ENCODE results near the gene INPP5A.

INPP5A gene

GRCh38 chr10:132515811-132516726 is 21.5 kb upstream of the INPP5A start:
- no peak for DNase-seq
- in situ Hi-C loops (cut with MboI; ENCODE audit: low pct_unique_long_range_greater_than_20kb, low sequenced_read_pairs), result no loop called here

- DNase-seq, result no peak
Observed at GRCh38 chr10:132516771-132517725, 20.5 kb upstream of the INPP5A start.

DNA sequence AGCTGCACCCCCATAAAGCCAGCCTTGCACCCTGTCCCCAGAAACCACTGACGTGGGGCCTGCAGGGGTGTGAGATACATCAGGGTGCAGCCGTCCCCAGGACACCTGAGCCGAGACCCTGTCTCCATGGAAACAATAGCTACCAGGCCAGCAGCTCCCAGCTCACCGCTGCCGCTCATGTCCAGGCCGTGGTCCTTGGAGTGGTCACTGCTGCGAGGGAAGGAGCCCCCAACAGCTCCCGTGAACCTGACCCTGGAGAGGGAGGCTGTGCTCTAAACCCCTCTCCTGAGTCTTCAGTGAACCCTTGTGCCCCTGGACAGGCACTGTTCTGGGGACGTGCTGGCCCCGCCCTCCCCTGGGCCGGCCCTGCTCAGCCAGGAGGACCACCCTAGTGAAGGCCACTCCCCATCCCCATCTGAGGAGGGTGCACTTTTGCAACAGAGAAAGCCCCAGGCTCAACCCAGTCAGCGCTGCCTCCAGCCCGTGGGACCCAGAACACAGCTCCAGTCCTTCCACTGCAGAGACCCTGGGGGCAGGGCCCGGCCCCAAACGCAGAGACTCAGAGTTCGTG is 19.6 kb upstream of the INPP5A start:
- DNase-seq, result no peak
- in situ Hi-C loops (cut with MboI; ENCODE audit: low pct_unique_long_range_greater_than_20kb, low sequenced_read_pairs), result no loop called here

More at GRCh38 chr10:132516771-132517725, 20.5 kb upstream of the INPP5A start:
- in situ Hi-C loops (cut with MboI; ENCODE audit: low pct_unique_long_range_greater_than_20kb, low sequenced_read_pairs), result no loop called here

DNA sequence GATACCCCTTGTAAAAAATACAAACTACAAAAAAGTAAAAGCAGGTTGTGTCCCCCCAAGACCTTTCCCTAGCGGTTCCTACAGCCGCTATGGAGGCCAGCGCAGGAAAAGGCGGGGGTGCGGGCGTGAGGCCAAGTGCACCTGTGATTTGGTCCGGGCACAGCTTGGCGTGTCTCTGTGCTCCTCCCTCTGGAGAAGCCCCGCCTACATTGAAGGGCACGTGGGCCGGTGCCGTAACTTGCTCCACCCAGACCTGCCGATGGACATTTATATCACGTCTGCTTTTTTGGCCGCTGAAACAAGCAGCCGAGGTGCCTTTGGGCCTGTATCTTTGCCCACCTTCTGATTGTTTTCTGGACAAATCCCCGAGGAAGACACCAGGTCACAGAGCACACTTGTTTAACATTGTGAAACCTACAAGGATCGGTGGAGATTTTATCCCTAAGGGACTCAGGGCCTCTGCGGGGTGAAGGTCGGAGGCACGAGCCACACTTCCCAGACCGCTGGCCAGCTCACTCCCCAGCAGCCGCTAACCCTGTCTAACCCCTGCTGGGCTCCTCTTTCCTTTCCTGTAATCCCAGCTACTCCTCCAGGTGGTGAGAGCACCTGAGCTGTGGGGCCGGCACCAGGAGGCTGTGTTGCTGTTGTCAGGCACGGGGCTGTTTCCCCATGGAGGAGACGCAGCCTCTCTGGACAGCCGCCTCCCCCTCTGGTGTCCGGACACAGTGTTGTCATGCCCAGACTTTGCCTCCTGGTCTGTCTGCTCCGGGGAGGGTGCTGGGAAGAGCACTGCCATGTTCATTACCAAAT is 18.8 kb upstream of the INPP5A start:
- in situ Hi-C loops (cut with MboI; ENCODE audit: low pct_unique_long_range_greater_than_20kb, low sequenced_read_pairs), result no loop called here
- DNase-seq, result no peak

DNA sequence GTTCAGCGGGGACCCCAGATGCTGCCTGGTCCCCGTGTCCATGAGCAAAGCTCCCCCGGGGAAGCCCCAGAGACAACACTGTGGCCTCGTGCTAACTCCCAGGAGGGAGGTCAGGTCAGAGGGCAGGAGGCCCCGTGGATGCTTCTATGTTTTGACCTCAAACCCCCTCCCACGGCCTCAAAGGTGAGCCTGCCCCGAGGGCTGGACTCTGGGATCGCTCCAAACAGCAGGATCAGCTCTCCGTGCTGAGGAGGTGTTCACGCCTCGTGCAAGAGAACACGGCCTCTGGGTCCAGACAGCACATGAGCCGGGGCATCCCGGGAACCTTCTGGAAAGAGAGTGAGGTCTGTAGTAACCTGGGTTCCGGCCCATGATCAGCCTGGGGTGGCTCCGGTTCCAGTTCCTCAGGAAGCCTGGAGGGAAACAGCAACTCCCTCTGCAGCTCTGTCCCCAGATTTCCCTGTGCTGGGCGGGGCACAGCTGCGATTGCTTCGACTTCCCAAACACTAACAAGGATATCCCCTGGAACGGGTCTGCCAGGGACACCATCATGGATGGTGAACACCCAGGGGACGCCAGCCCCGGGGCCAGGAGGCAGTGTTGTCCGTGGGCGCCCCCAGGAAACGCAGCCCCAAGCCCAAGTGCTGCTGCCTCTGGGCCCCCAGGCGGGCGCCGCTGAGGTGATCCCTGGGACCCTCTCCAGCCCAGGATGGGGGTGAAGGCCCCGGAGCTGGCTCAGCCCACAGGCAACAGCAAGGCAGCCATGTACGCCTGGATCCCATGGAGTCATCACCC is 18.0 kb upstream of the INPP5A start:
- no peak for DNase-seq
- in situ Hi-C loops (cut with MboI; ENCODE audit: low pct_unique_long_range_greater_than_20kb, low sequenced_read_pairs), result no loop called here

DNA sequence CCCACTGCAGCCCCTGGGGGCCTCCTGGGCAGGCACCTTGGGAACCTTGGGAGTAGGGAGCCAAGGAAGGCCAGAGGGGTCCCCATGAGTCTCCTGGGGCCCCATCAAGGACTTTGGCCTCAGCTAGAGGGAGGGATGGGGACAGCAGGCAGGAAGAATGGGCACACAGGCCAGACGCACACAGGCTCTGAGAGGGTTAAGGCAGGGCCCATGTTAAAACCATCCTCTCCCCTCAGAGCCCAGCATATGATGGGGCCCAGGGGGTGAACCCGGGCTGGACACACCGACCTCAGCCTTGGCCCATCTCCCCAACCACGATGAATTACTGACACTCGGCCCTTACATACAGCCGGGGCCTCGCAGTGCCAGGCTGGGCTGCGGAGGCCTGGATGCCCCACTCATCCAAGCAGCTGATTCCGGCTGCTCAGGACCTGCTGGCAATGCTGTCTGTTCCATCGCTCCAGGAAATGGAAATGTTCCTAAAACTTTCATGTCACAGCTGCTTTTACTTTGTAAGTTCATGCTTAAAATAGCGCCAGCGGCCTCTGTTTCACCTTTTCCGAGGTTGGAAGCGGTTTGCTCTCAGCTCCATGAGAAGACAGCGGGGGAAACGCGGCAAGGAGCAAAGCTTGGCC is 17.3 kb upstream of the INPP5A start:
- DNase-seq, result no peak
- in situ Hi-C loops (cut with MboI; ENCODE audit: low pct_unique_long_range_greater_than_20kb, low sequenced_read_pairs), result no loop called here

- in situ Hi-C loops (cut with MboI; ENCODE audit: low pct_unique_long_range_greater_than_20kb, low sequenced_read_pairs), result no loop called here
- DNase-seq, result no peak
Observed at GRCh38 chr10:132521041-132521465, 16.5 kb upstream of the INPP5A start.

DNA sequence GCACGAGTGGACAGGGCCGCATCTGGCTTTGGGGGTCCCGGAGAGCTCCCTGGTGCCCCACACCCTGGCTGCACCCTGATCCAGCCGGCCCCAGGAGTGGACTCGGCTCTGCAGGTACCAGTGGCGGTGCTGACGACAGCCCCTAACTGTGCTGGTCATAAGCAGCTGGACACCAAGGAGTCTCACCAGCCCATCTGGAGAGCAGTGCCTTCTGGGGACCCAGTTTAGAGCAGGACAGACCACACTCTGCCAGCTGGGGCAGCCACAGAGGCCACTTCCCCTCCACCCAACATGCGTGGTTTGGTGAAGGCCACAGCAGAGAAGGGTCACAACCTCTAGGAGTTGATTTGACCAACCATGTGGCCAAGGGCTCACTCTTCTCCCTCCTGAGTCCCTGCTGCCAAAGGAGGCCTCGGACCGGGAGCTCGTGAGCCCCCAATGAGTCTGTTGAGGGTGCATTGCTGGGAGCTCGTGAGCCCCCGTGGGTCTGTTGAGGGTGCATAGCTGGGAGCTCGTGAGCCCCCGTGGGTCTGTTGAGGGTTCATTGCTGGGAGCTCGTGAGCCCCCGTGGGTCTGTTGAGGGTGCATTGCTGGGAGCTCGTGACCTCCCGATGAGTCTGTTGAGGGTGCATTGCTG is 16.0 kb upstream of the INPP5A start:
- in situ Hi-C loops (cut with MboI; ENCODE audit: low pct_unique_long_range_greater_than_20kb, low sequenced_read_pairs), result no loop called here
- no peak for DNase-seq

DNA sequence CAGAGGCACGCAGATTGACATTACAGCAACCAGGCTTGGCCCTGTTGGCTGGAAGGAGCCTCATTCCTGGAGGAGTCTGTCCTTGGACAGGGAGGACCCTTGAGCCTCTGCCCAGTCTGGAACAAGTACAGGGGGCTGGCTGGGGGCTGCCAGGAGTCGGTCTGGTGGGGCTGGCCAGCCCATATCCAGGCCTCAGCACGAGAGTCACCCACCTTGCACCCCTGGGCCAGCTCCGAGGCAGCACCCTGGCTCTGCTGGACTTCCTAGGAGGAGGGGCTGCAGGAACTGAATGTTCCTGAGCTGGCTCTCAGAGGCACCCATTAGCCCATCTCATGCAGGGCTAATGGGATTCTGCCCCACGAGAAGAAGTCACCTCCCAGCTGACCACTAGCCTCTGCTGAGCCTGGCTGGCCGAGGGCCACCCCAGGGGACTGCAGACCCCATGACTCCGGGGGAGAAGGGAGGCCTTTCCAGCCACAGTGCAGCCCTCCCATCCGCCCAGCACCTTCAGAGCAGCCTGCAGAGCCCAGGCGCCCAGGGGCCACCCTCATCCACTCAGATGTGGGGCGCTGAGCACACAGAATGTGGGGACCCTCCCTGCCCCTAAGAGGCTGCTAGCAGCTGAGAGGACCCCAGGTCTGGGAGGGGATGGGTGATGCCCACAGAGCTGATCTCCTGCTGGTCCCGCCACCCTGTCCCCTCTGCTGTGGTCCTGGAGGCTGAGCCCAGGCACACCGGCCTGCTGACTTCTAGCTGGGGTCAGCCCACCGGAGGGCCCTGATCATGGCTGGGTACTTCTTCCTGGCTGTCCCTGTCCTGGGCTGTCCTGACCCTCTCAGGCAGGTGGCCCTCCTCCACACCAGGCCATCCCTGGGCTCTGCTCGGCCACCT is 14.8 kb upstream of the INPP5A start:
- DNase-seq, result no peak
- in situ Hi-C loops (cut with MboI; ENCODE audit: low pct_unique_long_range_greater_than_20kb, low sequenced_read_pairs), result no loop called here

DNA sequence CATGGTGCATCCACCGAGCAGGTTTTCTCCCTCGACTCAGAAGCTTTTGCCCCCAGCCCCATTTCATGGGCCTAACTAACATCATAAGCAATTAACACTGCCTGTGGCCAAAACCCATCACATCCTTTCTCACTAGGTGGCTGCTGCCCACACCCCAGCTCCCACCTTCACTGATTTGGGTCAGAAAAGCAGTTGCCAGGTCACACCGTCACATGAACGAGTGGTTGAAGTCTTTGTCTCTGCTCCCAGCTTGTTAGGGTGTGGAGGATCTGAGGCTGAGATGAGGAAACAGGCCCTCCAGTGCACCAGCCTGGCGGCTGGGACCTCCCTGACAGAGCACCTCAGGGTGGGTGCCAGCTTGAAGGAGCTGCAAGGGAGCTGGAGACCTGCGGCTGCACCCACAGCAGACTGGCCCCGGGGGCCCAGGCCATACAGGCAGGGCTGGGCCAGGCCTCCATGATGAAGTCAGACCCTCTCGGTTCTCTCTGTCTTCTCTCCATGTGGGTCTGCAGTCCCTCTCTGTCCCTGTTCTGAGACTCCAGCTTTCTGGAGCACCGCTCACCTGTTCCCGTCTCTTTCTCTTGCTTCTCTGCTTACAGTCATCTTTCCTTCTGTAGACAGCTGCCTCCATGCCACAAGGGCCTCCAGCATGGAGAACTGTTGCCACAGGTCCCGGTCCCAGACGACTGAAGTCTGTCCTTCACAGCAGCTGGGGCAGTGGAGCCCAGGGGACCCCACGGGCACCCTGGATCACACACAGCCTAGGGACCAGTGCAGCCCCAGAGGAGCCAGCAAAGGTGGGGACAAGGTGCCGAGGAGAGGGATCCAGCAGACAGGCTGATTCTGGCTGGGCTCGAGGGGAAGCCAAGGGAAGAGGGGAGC is 13.8 kb upstream of the INPP5A start:
- in situ Hi-C loops (cut with MboI; ENCODE audit: low pct_unique_long_range_greater_than_20kb, low sequenced_read_pairs), result no loop called here
- DNase-seq, result no peak

- in situ Hi-C loops (cut with MboI; ENCODE audit: low pct_unique_long_range_greater_than_20kb, low sequenced_read_pairs), result no loop called here
Observed at GRCh38 chr10:132524443-132525285, 12.9 kb upstream of the INPP5A start.

GRCh38 chr10:132526676-132527075 is 10.9 kb upstream of the INPP5A start:
- DNase-seq, result no peak
- in situ Hi-C loops (cut with MboI; ENCODE audit: low pct_unique_long_range_greater_than_20kb, low sequenced_read_pairs), result no loop called here

More at GRCh38 chr10:132524443-132525285, 12.9 kb upstream of the INPP5A start:
- no peak for DNase-seq

- DNase-seq, result no peak
- in situ Hi-C loops (cut with MboI; ENCODE audit: low pct_unique_long_range_greater_than_20kb, low sequenced_read_pairs), result no loop called here
Observed at GRCh38 chr10:132527339-132528063, 10.1 kb upstream of the INPP5A start.
